Measurements from ENCODE around the gene NEMP2.

DNA sequence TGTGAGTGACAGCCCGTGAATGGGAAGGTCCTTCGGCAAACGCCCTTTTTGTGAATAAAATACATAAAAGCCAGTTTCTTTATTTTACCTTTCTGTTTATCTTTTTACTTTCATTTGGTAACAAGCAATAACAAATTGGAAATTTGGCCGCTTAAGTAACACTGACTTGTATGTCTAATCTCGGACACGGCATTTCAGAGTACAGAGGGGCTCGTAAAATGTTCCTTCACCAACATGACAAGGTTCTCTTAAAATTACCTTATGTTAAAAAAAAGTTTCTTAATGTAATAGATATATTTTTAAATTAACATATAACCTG, 558 bp upstream of the NEMP2 start:
- TF ChIP-seq, protein P1, sequence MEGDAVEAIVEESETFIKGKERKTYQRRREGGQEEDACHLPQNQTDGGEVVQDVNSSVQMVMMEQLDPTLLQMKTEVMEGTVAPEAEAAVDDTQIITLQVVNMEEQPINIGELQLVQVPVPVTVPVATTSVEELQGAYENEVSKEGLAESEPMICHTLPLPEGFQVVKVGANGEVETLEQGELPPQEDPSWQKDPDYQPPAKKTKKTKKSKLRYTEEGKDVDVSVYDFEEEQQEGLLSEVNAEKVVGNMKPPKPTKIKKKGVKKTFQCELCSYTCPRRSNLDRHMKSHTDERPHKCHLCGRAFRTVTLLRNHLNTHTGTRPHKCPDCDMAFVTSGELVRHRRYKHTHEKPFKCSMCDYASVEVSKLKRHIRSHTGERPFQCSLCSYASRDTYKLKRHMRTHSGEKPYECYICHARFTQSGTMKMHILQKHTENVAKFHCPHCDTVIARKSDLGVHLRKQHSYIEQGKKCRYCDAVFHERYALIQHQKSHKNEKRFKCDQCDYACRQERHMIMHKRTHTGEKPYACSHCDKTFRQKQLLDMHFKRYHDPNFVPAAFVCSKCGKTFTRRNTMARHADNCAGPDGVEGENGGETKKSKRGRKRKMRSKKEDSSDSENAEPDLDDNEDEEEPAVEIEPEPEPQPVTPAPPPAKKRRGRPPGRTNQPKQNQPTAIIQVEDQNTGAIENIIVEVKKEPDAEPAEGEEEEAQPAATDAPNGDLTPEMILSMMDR (IDR thresholded peaks at IDR 0.05 in 8 of 11, conservative IDR thresholded peaks at IDR 0.05 in 3 of 11): no peak
- no peak for TF ChIP-seq POLR2A (IDR thresholded peaks at IDR 0.05)

Measured in spleen (tissue), 7 donors.